Fibroblast of the aortic adventitia (primary cell): Measurements from ENCODE around the gene KIAA1328. TPM values are rescaled to one million over a fixed set of nuclear protein-coding genes. Genes with fewer than 3 reads are reported as not detected.

Experiments used
- DNase-seq: peaks from one replicate; pipeline ENCODE4 v3.0.0-alpha.2; 2010; ENCODE audit warnings: low read depth
- H3K4me3 ChIP-seq: 2 replicates; pipeline ENCODE4 v1.5.1; 2011; ENCODE audit warnings: low read depth, mild to moderate bottlenecking, control low read depth, low read length, moderate library complexity
- total RNA-seq: library from RNA; depleted of rRNA; stranded (reverse); fragments of >200 nt; gene quantifications from 2 replicates; pipeline ENCODE4 v1.2.3, GENCODE V29; 2012; ENCODE audit warnings: low replicate concordance
- TF ChIP-seq, protein P1 (sequence below): IDR thresholded peaks from 2 replicates; pipeline ENCODE4 v1.5.1; 2011; ENCODE audit warnings: mild to moderate bottlenecking, low read length, control low read depth, inconsistent platforms; ENCODE audit not compliant: insufficient read depth

The KIAA1328 gene
- total RNA-seq, 1 donor, result 13.6 TPM

DNA sequence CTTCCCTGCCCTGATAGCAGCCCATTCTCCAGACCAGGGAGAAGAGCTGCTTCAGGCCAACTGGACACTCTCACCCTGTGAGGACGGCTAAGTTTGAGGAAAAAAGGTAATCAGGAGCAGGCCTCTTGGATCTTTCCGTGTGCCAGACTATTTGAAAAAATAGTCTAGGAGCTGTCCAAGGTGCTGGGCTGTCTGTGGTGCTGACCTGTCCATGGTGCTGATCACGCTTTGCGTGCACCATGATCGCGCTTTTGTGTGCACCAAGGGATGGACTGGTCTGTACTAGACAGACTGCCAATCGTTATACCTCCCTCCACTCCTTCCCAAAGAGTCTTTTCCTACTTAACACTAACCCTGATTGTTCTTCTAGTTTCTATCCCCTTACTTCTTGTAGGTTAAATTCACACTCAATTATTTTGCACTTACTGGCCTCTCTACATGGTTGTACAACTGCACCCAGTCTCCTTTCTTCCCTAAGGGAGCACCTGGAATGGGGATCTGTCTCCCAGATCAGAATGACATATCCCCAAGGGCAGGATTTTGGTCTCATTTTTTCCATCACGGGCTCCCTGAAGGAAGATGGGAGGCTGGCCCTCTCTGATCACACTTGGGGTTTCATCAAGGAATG, 441.2 kb downstream of the KIAA1328 start:
- TF ChIP-seq, protein P1, sequence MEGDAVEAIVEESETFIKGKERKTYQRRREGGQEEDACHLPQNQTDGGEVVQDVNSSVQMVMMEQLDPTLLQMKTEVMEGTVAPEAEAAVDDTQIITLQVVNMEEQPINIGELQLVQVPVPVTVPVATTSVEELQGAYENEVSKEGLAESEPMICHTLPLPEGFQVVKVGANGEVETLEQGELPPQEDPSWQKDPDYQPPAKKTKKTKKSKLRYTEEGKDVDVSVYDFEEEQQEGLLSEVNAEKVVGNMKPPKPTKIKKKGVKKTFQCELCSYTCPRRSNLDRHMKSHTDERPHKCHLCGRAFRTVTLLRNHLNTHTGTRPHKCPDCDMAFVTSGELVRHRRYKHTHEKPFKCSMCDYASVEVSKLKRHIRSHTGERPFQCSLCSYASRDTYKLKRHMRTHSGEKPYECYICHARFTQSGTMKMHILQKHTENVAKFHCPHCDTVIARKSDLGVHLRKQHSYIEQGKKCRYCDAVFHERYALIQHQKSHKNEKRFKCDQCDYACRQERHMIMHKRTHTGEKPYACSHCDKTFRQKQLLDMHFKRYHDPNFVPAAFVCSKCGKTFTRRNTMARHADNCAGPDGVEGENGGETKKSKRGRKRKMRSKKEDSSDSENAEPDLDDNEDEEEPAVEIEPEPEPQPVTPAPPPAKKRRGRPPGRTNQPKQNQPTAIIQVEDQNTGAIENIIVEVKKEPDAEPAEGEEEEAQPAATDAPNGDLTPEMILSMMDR, result no peak
- DNase-seq, result peak; percentile 57
- no peak overlapping the region for H3K4me3 ChIP-seq

DNA sequence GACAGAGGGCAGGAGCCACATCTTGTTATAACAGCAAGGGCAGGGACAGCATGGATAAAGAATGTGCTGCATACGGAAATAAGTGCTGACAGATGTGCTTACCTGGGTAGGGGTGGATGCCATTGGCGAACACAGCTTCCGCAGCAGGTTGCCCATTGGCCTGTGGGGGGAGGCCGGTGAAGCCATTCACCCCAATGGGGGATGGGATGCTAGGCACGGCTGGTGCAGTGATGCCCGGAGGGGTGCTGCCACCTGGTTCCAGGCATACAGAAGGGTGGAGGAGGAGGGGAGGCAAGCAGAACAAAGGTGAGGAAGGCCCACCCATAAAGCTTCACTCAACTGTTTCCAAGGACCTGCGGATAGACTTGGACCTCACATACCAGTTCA, 441.7 kb downstream of the KIAA1328 start:
- no peak overlapping the region for H3K4me3 ChIP-seq
- DNase-seq, result no peak
- TF ChIP-seq, protein P1, result no peak

DNA sequence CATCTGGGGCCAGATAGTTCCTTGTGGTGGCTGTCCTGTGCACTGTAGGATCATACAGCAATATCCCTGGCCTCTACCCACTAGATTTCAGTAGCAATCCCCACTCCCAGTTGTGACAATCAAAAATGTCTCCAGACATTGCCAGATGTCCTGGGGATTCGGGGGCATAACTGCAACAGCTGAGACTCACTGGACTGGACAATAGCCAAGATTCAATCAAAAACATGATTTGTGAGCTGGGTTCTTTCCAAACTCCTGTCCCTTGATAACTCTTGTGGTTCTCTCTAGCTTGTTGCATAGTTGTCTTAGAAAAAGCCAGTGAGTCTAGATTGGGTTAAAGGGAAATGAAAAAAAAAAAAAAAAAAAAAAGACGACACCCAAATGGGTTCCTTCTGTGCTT, 443.3 kb downstream of the KIAA1328 start:
- DNase-seq, result no peak
- TF ChIP-seq, protein P1, result no peak
- no peak overlapping the region for H3K4me3 ChIP-seq

DNA sequence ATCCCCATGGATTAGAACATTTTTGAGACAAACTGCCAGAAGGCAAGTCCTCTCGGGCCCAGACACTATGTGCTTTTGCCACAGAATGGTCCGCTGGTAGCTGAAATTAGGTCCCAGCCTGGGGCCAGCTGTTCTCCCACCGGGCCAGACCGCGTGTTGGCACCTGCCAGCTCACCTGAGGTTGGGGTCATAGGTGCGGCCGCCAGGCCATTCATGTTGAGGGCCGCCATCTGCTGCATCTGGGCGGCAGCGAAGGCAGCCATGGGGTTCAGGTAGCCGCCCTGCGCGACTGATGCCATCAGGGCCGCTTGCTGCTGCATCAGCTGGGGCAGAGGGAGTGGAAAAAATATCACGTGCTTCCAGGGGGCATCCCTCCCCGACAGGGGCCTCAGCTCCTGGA, 443.9 kb downstream of the KIAA1328 start:
- no peak overlapping the region for H3K4me3 ChIP-seq
- TF ChIP-seq, protein P1, result no peak
- DNase-seq, result no peak

DNA sequence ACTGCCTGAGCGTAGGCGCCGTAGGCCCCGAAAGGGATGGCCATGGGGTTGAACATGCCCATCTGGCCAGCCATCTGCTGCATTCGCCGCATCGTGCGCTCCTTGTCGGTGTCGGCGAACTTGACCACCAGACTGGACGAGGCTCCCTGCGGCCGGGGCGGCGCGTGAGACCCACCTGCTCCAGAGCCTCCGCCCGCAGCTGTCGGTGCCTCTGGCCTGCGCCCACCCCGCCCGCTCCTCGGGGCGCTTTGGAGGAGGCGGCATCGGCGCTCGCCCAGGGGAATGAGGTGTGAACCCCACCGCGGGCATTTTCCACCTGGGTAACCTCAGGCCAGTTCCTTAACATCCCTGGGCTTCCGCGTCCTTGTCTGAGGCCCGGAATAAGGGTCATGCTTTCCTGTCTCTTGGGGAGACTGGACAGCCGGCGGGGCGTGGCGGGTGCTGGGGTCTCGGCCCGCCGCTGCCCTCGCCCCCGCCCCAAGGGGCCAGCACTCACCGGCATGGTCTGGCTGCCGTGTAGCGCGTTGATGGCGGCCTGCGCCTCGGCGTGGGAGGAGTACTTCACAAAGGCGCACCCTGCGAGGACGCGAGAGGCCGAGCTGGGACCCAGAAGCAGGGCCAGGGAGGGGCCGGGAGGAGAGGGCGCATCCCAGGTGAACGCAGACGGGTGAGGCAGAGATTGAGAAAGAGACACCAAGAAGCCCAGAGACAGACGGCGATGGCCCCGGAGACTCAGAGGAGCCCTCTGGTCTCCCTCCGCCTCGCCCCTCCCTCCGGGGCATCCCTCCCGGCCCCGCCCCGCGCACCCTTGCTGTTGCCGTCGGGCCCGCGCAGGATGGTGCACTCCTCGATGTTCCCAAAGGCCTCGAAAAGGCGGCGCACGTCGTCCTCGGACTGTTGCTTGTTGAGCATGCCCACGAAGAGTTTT, 445.6 kb downstream of the KIAA1328 start:
- H3K4me3 ChIP-seq, result no peak overlapping the region
- TF ChIP-seq, protein P1, result no peak
- DNase-seq, result no peak

DNA sequence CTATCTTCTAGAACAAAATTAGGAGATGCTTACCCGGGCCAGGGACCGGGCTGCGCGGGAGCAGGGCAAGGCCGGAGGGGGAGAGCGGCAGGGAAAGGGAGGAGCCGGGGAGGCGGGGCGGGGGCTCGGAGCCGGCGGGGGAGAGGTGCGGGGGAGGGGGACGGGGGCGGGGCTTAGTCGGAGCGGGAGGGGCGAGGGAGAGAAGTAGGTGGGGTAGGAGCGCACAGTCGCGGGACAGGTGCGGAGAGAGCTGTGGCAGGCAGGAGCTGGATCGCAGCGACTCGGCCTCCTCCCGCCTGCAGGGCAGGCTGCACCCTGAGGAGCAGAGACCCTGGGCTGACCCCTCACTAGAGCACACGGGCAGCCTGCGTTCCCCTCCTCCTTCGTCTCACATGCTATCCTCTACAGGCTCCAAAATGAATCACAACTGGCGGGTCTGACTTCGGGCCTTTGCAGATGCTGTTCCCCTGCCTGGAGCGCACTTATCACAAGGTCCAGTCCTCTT, 446.4 kb downstream of the KIAA1328 start:
- no peak overlapping the region for H3K4me3 ChIP-seq
- TF ChIP-seq, protein P1, result no peak
- no peak for DNase-seq
